HG03095 (cell line): ENCODE measurements around the gene MRM1.

Source experiments
- ATAC-seq: cut with Tn5 transposase; IDR thresholded peaks from one replicate; pipeline ENCODE4 v1.9.1; 2021; ENCODE audit warnings: moderate library complexity; ENCODE audit not compliant: unreplicated experiment

The MRM1 gene

GRCh38 chr17:36629252-36629847, 28.0 kb downstream of the MRM1 start:
- ATAC-seq: no peak

GRCh38 chr17:36629970-36630502, 28.7 kb downstream of the MRM1 start:
- no peak for ATAC-seq

- no peak for ATAC-seq
These were observed 29.6 kb downstream of the MRM1 start for GRCh38 chr17:36631022-36631421.

- ATAC-seq: no peak
These were observed 31.8 kb downstream of the MRM1 start for GRCh38 chr17:36632916-36633771.

- ATAC-seq: no peak
These were observed 39.0 kb downstream of the MRM1 start for GRCh38 chr17:36640346-36640745.

GRCh38 chr17:36640836-36641235, 39.5 kb downstream of the MRM1 start:
- no peak for ATAC-seq

GRCh38 chr17:36641331-36641876, 40.0 kb downstream of the MRM1 start:
- ATAC-seq: no peak

GRCh38 chr17:36641877-36642845, 40.8 kb downstream of the MRM1 start:
- no peak for ATAC-seq

- no peak for ATAC-seq
These were observed 41.8 kb downstream of the MRM1 start for GRCh38 chr17:36643086-36643685.

- ATAC-seq: no peak
These were observed 44.0 kb downstream of the MRM1 start for GRCh38 chr17:36645422-36645821.

- ATAC-seq: no peak
These were observed 46.3 kb downstream of the MRM1 start for GRCh38 chr17:36647636-36648035.

- no peak for ATAC-seq
These were observed 48.9 kb downstream of the MRM1 start for GRCh38 chr17:36650096-36650775.

- no peak for ATAC-seq
These were observed 52.0 kb downstream of the MRM1 start for GRCh38 chr17:36653374-36653773.

GRCh38 chr17:36653856-36654255, 52.5 kb downstream of the MRM1 start:
- no peak for ATAC-seq

- no peak for ATAC-seq
These were observed 54.3 kb downstream of the MRM1 start for GRCh38 chr17:36655726-36656125.

- no peak for ATAC-seq
These were observed 56.0 kb downstream of the MRM1 start for GRCh38 chr17:36657390-36657762.

GRCh38 chr17:36657763-36658490, 56.5 kb downstream of the MRM1 start:
- ATAC-seq: no peak
